Smooth muscle cell (in vitro differentiated cells): Measurements from ENCODE around the gene ISG15. TPM values are rescaled to one million over a fixed set of nuclear protein-coding genes. Genes with fewer than 3 reads are reported as not detected.

ENCODE experiments used
- DNase-seq: peaks from one replicate; lab custom pipeline; 2025; ENCODE audit not compliant: unreplicated experiment; lab: John Stamatoyannopoulos, UW
- H2AFZ ChIP-seq: fragments of 200-600 bp; sonication (generic); 2 replicates; pipeline ENCODE4 v1.6.0; 2016; ENCODE audit warnings: antibody characterized with exemption, low read depth, mild to moderate bottlenecking
- H3F3A ChIP-seq: fragments of 200-600 bp; sonication (generic); 2 replicates; pipeline ENCODE4 v1.6.0; 2017; ENCODE audit warnings: antibody characterized with exemption, low read depth
- H3K27ac ChIP-seq: fragments of 200-600 bp; sonication (generic); 2 replicates; pipeline ENCODE4 v1.5.1; 2016; ENCODE audit warnings: low read depth, mild to moderate bottlenecking
- H3K27me3 ChIP-seq: fragments of 200-600 bp; sonication (generic); 2 replicates; pipeline ENCODE4 v1.6.1; 2016; ENCODE audit warnings: low read depth, mild to moderate bottlenecking
- H3K36me3 ChIP-seq: fragments of 200-600 bp; sonication (generic); 2 replicates; pipeline ENCODE4 v1.5.1; 2016; ENCODE audit warnings: low read depth
- H3K4me1 ChIP-seq: fragments of 200-600 bp; sonication (generic); 2 replicates; pipeline ENCODE4 v1.5.1; 2016; ENCODE audit warnings: low read depth
- H3K4me2 ChIP-seq: fragments of 200-600 bp; sonication (generic); 2 replicates; pipeline ENCODE4 v1.6.0; 2016; ENCODE audit warnings: mild to moderate bottlenecking
- H3K4me3 ChIP-seq: fragments of 200-600 bp; sonication (generic); 2 replicates; pipeline ENCODE4 v1.5.1; 2016; ENCODE audit warnings: mild to moderate bottlenecking
- H3K79me2 ChIP-seq: fragments of 200-600 bp; sonication (generic); 2 replicates; pipeline ENCODE4 v1.6.0; 2016; ENCODE audit warnings: low read depth, mild to moderate bottlenecking
- H3K9ac ChIP-seq: fragments of 200-600 bp; sonication (generic); 2 replicates; pipeline ENCODE4 v1.6.0; 2016; ENCODE audit warnings: low read depth
- H3K9me3 ChIP-seq: fragments of 200-600 bp; sonication (generic); replicated peaks from 2 replicates; pipeline ENCODE4 v1.5.1; 2016; ENCODE audit warnings: low read depth
- H4K20me1 ChIP-seq: fragments of 200-600 bp; sonication (generic); 2 replicates; pipeline ENCODE4 v1.6.0; 2016; ENCODE audit warnings: low read depth
- whole genome bisulfite sequencing: methylation state at CpG from one replicate; pipeline ENCODE4 v1.1.7; 2016; ENCODE audit warnings: low lambda C conversion rate; 5-methylcytosine and 5-hydroxymethylcytosine counted together
- polyA plus RNA-seq: library from polyadenylated mRNA; unstranded; fragments of >200 nt; fragmentation: Nextera tagmentation; extraction: Ambion mirVana; gene quantifications from 2 replicates; pipeline ENCODE4 v1.2.1, GENCODE V29; 2016
- total RNA-seq: library from RNA; depleted of rRNA; stranded (reverse); fragments of >200 nt; gene quantifications from 2 replicates; pipeline ENCODE4 v1.2.3, GENCODE V29; 2014
- TF ChIP-seq, protein P1 (sequence below): fragments of 200-600 bp; sonication (generic); IDR thresholded peaks from 2 replicates; pipeline ENCODE4 v1.5.1; 2017; ENCODE audit warnings: borderline replicate concordance, mild to moderate bottlenecking, antibody characterized with exemption; ENCODE audit not compliant: insufficient read depth, poor library complexity, severe bottlenecking

The ISG15 gene
- total and polyA plus RNA-seq, 2 experiments from 2014 or later: 109 to 147 TPM

DNA sequence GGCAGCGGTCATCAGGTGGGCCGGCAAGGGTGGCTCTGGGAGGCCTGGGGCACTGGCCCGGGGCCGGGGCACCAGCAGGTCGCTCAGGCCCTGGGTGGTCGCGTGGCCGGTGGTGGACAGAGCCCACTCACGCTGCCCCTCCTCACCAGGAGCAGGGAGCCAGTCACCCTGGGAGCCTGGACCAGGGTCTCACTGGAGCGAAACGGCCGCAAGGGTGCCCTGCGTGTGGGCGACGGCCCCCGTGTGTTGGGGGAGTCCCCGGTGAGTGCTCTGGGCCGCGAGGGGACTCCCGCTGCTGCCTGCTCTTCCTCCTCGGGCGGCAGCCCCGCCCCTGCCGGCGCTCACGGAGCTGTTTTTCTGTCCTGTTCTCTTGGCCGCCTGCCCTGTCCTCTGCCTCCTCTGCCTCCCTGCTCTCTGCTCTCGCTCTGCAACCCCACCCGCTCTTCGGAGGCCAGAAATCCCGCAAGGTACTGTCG, 37.3 kb downstream of the ISG15 start:
- Histone ChIP-seq H3K9ac (no peak overlapping the region), H3K79me2 (no peaks in the 10 kb centered on the region), H3K27me3 (no peaks in the 10 kb centered on the region), H3K4me3 (no peak overlapping the region), H4K20me1 (no peaks in the 10 kb centered on the region), H3K27ac (no peak overlapping the region), H3K36me3 (no peaks in the 10 kb centered on the region), H3K9me3 (no peaks in the 10 kb centered on the region), H3K4me1 (no peaks in the 10 kb centered on the region), H3F3A (no peaks in the 10 kb centered on the region), H2AFZ (no peak overlapping the region), H3K4me2 (no peak overlapping the region)
- 97% methylated on average over 18 of the region's 32 CpGs for WGBS
- TF ChIP-seq, protein P1, sequence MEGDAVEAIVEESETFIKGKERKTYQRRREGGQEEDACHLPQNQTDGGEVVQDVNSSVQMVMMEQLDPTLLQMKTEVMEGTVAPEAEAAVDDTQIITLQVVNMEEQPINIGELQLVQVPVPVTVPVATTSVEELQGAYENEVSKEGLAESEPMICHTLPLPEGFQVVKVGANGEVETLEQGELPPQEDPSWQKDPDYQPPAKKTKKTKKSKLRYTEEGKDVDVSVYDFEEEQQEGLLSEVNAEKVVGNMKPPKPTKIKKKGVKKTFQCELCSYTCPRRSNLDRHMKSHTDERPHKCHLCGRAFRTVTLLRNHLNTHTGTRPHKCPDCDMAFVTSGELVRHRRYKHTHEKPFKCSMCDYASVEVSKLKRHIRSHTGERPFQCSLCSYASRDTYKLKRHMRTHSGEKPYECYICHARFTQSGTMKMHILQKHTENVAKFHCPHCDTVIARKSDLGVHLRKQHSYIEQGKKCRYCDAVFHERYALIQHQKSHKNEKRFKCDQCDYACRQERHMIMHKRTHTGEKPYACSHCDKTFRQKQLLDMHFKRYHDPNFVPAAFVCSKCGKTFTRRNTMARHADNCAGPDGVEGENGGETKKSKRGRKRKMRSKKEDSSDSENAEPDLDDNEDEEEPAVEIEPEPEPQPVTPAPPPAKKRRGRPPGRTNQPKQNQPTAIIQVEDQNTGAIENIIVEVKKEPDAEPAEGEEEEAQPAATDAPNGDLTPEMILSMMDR: no peak
- DNase-seq: no peak

DNA sequence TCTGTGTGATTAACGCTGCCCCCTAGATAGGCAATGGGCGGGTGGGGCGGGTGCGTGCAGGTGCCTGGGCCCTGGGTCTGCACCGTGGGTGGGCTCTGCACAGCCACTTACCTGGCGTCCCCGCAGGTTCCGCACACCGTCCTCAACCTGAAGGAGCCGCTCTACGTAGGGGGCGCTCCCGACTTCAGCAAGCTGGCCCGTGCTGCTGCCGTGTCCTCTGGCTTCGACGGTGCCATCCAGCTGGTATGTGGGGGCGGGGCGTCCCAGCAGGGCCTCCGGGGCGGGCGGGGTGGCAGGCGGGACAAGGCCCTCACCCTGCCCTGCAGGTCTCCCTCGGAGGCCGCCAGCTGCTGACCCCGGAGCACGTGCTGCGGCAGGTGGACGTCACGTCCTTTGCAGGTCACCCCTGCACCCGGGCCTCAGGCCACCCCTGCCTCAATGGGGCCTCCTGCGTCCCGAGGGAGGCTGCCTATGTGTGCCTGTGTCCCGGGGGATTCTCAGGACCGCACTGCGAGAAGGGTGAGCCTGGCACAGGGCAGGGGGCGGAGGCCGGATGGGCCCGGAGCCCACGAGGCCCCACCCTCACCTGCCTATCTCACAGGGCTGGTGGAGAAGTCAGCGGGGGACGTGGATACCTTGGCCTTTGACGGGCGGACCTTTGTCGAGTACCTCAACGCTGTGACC, 38.0 kb downstream of the ISG15 start:
- no peaks in the 10 kb centered on the region for H3K27me3 ChIP-seq
- no peak overlapping the region for H3K9ac ChIP-seq
- no peaks in the 10 kb centered on the region for H3F3A ChIP-seq
- H3K9me3 ChIP-seq: no peaks in the 10 kb centered on the region
- H3K79me2 ChIP-seq: no peaks in the 10 kb centered on the region
- H3K4me2 ChIP-seq: no peak overlapping the region
- TF ChIP-seq, protein P1: no peak
- H4K20me1 ChIP-seq: no peaks in the 10 kb centered on the region
- H3K4me1 ChIP-seq: no peaks in the 10 kb centered on the region
- no peak overlapping the region for H3K4me3 ChIP-seq
- H2AFZ ChIP-seq: no peak overlapping the region
- no peak overlapping the region for H3K27ac ChIP-seq
- H3K36me3 ChIP-seq: no peaks in the 10 kb centered on the region
- 93% methylated on average over 39 of the region's 46 CpGs for WGBS
- no peak for DNase-seq

DNA sequence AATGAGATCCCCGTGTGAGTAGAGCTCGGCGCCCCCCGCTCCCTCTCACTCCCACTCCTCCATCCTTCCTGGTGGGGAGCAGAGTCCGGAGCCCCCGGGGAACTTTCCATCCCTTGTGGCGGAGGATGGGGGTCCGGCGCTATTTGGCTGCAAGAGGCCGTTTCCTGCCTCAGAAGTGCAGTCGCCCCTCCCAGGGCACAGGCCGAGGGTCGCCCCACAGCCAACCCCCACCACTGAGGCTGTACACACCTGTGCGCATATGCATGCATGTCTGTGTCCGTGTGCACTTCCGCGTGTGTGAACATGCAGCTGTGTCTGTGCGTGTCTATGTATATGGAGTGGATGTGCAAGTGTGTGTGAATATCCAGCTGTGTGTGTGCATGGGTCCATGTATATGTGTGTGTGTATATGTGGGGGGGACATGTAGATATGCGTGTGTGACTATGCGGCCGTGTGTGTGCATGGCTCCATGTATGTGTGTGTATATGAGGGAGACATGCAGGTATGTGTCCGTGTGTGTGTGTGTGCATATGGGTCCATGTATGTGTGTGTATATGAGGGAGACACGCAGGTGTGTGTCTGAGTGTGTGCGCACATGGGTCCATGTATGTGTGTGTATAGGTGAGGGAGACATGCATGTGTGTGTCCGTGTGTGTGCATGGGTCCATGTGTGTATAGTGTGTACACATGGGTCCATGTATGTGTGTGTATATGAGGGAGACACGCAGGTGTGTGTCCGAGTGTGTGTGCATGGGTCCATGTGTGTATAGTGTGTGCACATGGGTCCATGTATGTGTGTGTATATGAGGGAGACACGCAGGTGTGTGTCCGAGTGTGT, 38.9 kb downstream of the ISG15 start:
- H3K27me3 ChIP-seq: no peaks in the 10 kb centered on the region
- no peak for DNase-seq
- no peak overlapping the region for H3K4me2 ChIP-seq
- H3F3A ChIP-seq: no peaks in the 10 kb centered on the region
- no peaks in the 10 kb centered on the region for H4K20me1 ChIP-seq
- no peaks in the 10 kb centered on the region for H3K4me1 ChIP-seq
- no peaks in the 10 kb centered on the region for H3K9me3 ChIP-seq
- H3K27ac ChIP-seq: no peak overlapping the region
- no peaks in the 10 kb centered on the region for H3K36me3 ChIP-seq
- H3K4me3 ChIP-seq: no peak overlapping the region
- no peak overlapping the region for H3K9ac ChIP-seq
- H3K79me2 ChIP-seq: no peaks in the 10 kb centered on the region
- TF ChIP-seq, protein P1: no peak
- WGBS: 95% methylated on average over 28 of the region's 29 CpGs
- H2AFZ ChIP-seq: no peak overlapping the region
